ENCODE measurements around the gene CGAS.
A peak's percentile ranks its signal among the peaks of the same experiment; 100 is the strongest.

Gene CGAS

GRCh38 chr6:73452107-73452461, at the start of gene CGAS:
Gene CGAS, minus strand, starts transcription at chr6:73452297. Its CDS starts 116 bp downstream, at chr6:73452181.
- DNase-seq = peak; percentile 93

GRCh38 chr6:73497915-73498314, 45.8 kb upstream of the CGAS start:
- DNase-seq = no peak

- no peak for DNase-seq
Observed at GRCh38 chr6:73491377-73491776, 39.3 kb upstream of the CGAS start.

GRCh38 chr6:73487473-73487872, 35.4 kb upstream of the CGAS start:
- DNase-seq = no peak

GRCh38 chr6:73484438-73484837, 32.3 kb upstream of the CGAS start:
- no peak for DNase-seq

GRCh38 chr6:73481969-73482368, 29.9 kb upstream of the CGAS start:
- DNase-seq = no peak

- DNase-seq = no peak
Observed at GRCh38 chr6:73477407-73477806, 25.3 kb upstream of the CGAS start.

- peak; percentile 48 for DNase-seq
Observed at GRCh38 chr6:73476723-73477122, 24.6 kb upstream of the CGAS start.

GRCh38 chr6:73471686-73472290, 19.7 kb upstream of the CGAS start:
- DNase-seq = no peak

- peak; percentile 94 for DNase-seq
Observed at GRCh38 chr6:73461537-73462350, 9.6 kb upstream of the CGAS start, which contains the start of gene MTO1. Gene MTO1, plus strand, starts transcription at chr6:73461737. Its CDS starts 118 bp downstream, at chr6:73461855.

GRCh38 chr6:73460056-73460455, 8.0 kb upstream of the CGAS start:
- DNase-seq = peak; percentile 39

GRCh38 chr6:73459474-73459873, 7.4 kb upstream of the CGAS start:
- peak; percentile 55 for DNase-seq

- DNase-seq = peak; percentile 82
Observed at GRCh38 chr6:73455865-73456629, 4.0 kb upstream of the CGAS start.

- peak; percentile 46 for DNase-seq
Observed at GRCh38 chr6:73451223-73452106, 632 bp downstream of the CGAS start.

- DNase-seq = no peak
Observed at GRCh38 chr6:73443555-73443954, 8.5 kb downstream of the CGAS start.

GRCh38 chr6:73435236-73435635, 16.9 kb downstream of the CGAS start:
- DNase-seq = no peak

GRCh38 chr6:73421534-73421933, 30.6 kb downstream of the CGAS start:
- DNase-seq = no peak

- no peak for DNase-seq
Observed at GRCh38 chr6:73418081-73418741, 33.9 kb downstream of the CGAS start.

GRCh38 chr6:73413102-73413501, 39.0 kb downstream of the CGAS start:
- DNase-seq = no peak

GRCh38 chr6:73409395-73409794, 42.7 kb downstream of the CGAS start:
- DNase-seq = no peak

GRCh38 chr6:73400656-73401055, 51.4 kb downstream of the CGAS start:
- DNase-seq = no peak

GRCh38 chr6:73395875-73396274, 56.2 kb downstream of the CGAS start:
- DNase-seq = no peak

Measured in activated CD4-positive, alpha-beta T cell treated with anti-CD3 and anti-CD28 coated beads, Interleukin-2, amount 50 U/mL, for 16 hours (primary cell).